ENCODE measurements around the gene HOXA3. TPM values are rescaled to one million over a fixed set of nuclear protein-coding genes. Genes with fewer than 3 reads are reported as not detected.

HOXA3 gene
- total RNA-seq, 1 experiment from 2014 or later: not detected

DNA sequence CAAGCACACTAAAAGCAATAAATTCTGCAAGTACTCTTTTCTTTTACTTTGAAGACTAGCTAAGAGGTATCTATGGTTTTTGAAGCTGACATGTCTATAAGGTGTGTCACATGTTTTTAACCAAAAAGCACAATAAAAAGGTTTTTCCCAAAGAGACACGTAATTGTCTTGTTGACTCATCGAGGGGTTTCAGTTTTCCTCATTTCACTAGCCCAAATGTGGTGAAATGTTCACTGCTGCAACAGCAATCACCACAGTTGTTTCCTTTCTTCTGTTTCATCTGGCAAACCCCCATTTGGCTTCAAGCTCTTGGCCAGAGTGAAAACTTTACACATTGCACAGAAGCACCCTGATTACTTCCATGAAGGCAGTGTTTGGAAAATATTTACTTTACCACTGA, 18.0 kb downstream of the HOXA3 start:
- H3K4me1 Mint-ChIP-seq: 0 out of 4 replicates have a peak, but pooled peaks cover 0 to 2% of the 10 kb centered on the region in 2 experiments
- H3K14ac ChIP-seq (ENCODE audit: insufficient read depth, low read length): no peak overlapping the region
- H3K18ac ChIP-seq (ENCODE audit: insufficient read length, low read depth, low read length): no peak overlapping the region
- no peak overlapping the region for H3K4me3 Mint-ChIP-seq
- H3K9me3 ChIP-seq (ENCODE audit: control insufficient read depth, low read depth, low read length): no peaks in the 10 kb centered on the region
- H3K23ac ChIP-seq (ENCODE audit: insufficient read length, low read depth, low read length): no peak overlapping the region
- H3K79me2 ChIP-seq (ENCODE audit: insufficient read depth, low read length): no peaks in the 10 kb centered on the region
- no peak overlapping the region for H3K9ac ChIP-seq (ENCODE audit: extremely low read depth, insufficient read length, low read length)
- no peak overlapping the region for H2AFZ ChIP-seq (ENCODE audit: low read length)
- peaks cover 0 to 7% of the 10 kb centered on the region in 2 experiments; a peak in 3 of 5 replicates for H3K9me3 Mint-ChIP-seq
- no peak for DNase-seq
- no peak overlapping the region for H2BK120ac ChIP-seq (ENCODE audit: low read depth, low read length, poor library complexity, severe bottlenecking)
- H3K27me3 ChIP-seq (ENCODE audit: insufficient read depth, low read length): peaks cover 95% of the 10 kb centered on the region
- no peaks in the 10 kb centered on the region for H3K4me1 ChIP-seq (ENCODE audit: insufficient read depth, low read length)
- no peak overlapping the region for H3K56ac ChIP-seq (ENCODE audit: insufficient read length, low read depth, low read length)
- H3K23me2 ChIP-seq (ENCODE audit: insufficient read length, low read depth, low read length, poor library complexity, severe bottlenecking): no peaks in the 10 kb centered on the region
- H4K8ac ChIP-seq (replicated peaks; ENCODE audit: insufficient read length, low read depth, low read length): no peak overlapping the region
- no peak overlapping the region for H3K27ac ChIP-seq (ENCODE audit: insufficient read length, low read depth, low read length)
- H3K27me3 Mint-ChIP-seq (ENCODE audit: low read depth): peaks cover 97% of the 10 kb centered on the region
- H4K5ac ChIP-seq (ENCODE audit: insufficient read length, low read depth, low read length): no peak overlapping the region
- no peak overlapping the region for H2AK5ac ChIP-seq (ENCODE audit: insufficient read length, low read length)
- no peak overlapping the region for H2BK12ac ChIP-seq (ENCODE audit: insufficient read length, low read depth, low read length)
- H3K27ac Mint-ChIP-seq: no peak overlapping the region
- no peak overlapping the region for H3K4me2 ChIP-seq (ENCODE audit: insufficient read depth, insufficient read length, low read length)
- no peaks in the 10 kb centered on the region for H3K36me3 Mint-ChIP-seq (ENCODE audit: insufficient read depth in 1 of 3, low read depth in 3 of 3)
- no CpG with 5 or more reads among the region's 2 CpGs for WGBS (ENCODE audit: extremely low coverage, insufficient read length, low lambda C conversion rate)
- peaks cover 3% of the 10 kb centered on the region for H4K20me1 ChIP-seq (ENCODE audit: control insufficient read depth, insufficient read depth, insufficient read length)
- H3K4ac ChIP-seq (ENCODE audit: low read depth, low read length): no peak overlapping the region
- H3K79me1 ChIP-seq (ENCODE audit: insufficient read depth, low read depth, low read length, poor library complexity, severe bottlenecking): no peaks in the 10 kb centered on the region
- no peak overlapping the region for H2BK5ac ChIP-seq (ENCODE audit: insufficient read length, low read length)
- H2BK15ac ChIP-seq (ENCODE audit: low read depth, low read length): no peak overlapping the region
- no peak overlapping the region for H2BK20ac ChIP-seq (ENCODE audit: low read depth, low read length, poor library complexity, severe bottlenecking)
- TF ChIP-seq, protein P1, sequence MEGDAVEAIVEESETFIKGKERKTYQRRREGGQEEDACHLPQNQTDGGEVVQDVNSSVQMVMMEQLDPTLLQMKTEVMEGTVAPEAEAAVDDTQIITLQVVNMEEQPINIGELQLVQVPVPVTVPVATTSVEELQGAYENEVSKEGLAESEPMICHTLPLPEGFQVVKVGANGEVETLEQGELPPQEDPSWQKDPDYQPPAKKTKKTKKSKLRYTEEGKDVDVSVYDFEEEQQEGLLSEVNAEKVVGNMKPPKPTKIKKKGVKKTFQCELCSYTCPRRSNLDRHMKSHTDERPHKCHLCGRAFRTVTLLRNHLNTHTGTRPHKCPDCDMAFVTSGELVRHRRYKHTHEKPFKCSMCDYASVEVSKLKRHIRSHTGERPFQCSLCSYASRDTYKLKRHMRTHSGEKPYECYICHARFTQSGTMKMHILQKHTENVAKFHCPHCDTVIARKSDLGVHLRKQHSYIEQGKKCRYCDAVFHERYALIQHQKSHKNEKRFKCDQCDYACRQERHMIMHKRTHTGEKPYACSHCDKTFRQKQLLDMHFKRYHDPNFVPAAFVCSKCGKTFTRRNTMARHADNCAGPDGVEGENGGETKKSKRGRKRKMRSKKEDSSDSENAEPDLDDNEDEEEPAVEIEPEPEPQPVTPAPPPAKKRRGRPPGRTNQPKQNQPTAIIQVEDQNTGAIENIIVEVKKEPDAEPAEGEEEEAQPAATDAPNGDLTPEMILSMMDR (conservative IDR thresholded peaks at IDR 0.05): no peak
- H4K91ac ChIP-seq (ENCODE audit: insufficient read length, low read depth, low read length): no peak overlapping the region
- no peak overlapping the region for H3T11ph ChIP-seq (ENCODE audit: low read length)

Data from H9 (cell line).